Measurements from ENCODE around the gene BEX1. TPM values are rescaled to one million over a fixed set of nuclear protein-coding genes. Genes with fewer than 3 reads are reported as not detected.
A peak's percentile ranks its signal among the peaks of the same experiment; 100 is the strongest.
"Not testable (repeated sequence)": the region's sequence is repeated elsewhere in the genome, so short reads cannot be mapped to it uniquely, and the experiment has no call there.

Gene BEX1
- total RNA-seq, 1 experiment from 2014 or later = 81.4 TPM

DNA sequence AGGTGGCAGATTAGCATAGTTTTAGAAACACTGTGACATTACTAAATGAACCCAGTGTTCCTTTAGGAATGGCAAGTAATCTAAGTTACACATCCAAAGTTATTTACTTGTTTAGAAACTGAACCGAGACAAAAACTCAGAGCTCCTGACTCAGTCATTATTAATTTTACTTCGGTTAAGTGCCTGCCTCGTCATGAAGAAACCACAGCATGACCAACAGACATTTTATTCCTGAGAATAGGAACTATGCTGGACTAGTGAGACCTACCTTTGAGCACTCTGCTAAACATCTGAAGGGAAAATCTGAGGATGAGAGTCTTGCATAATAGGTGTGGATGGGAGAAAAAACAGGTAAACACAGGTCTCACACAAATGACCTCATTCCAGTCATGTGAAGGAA is 2.5 kb downstream of the BEX1 start:
- no peaks in the 10 kb centered on the region for H3K27me3 ChIP-seq (ENCODE audit: control insufficient read depth, insufficient read depth, low read length)
- H3K36me3 ChIP-seq (replicated peaks; ENCODE audit: control insufficient read depth, insufficient read depth, low read length) = peaks cover 2% of the 10 kb centered on the region; the same call in 1 of the 2 replicates
- H3K4me3 ChIP-seq (ENCODE audit: insufficient read depth, low read depth, low read length) = no peak overlapping the region
- no peak for DNase-seq

DNA sequence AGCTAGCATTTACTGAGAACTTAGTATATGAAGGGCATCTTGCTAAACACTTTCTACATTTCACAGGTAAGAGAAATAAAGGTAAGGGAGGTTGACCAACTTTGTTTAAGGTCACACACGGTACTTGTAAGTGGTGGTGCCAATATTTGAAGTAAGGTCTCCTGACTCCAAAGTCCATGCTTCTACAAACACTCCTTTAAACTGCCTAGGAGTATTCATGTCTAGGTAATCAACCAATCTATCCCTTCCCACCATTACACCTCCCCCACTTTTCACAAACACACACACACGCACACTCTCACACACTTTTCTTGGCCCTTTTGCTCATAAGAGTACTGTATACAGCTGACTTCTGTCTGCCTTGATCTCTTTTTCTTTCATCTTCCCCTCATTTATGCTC is 7.1 kb downstream of the BEX1 start:
- H3K4me3 ChIP-seq (ENCODE audit: insufficient read depth, low read depth, low read length) = no peak overlapping the region
- H3K27me3 ChIP-seq (ENCODE audit: control insufficient read depth, insufficient read depth, low read length) = no peaks in the 10 kb centered on the region
- no peak for DNase-seq
- no peaks in the 10 kb centered on the region for H3K36me3 ChIP-seq (replicated peaks; ENCODE audit: control insufficient read depth, insufficient read depth, low read length)

DNA sequence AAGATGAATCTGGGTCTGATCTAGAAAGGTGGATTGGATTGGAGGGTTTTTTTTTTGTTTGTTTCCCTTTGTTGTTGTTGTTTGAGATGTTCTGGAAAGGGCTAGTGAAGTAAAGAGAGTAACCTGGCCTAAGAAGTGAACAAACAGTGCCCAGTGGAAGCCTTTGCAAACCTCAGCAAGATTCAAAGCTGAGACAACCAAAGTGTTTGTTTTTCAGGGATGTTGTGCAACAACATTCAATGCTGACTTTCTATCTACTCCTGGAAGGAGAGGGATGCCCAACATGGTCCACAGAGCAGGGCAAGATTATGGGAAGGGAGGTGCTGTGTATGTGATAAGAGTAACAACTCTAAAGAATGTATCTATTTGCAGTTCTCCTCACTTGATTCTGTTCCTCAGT is 11.3 kb downstream of the BEX1 start:
- Histone ChIP-seq H3K36me3 (replicated peaks; ENCODE audit: control insufficient read depth, insufficient read depth, low read length) (no peaks in the 10 kb centered on the region), H3K4me3 (ENCODE audit: insufficient read depth, low read depth, low read length) (no peak overlapping the region)

DNA sequence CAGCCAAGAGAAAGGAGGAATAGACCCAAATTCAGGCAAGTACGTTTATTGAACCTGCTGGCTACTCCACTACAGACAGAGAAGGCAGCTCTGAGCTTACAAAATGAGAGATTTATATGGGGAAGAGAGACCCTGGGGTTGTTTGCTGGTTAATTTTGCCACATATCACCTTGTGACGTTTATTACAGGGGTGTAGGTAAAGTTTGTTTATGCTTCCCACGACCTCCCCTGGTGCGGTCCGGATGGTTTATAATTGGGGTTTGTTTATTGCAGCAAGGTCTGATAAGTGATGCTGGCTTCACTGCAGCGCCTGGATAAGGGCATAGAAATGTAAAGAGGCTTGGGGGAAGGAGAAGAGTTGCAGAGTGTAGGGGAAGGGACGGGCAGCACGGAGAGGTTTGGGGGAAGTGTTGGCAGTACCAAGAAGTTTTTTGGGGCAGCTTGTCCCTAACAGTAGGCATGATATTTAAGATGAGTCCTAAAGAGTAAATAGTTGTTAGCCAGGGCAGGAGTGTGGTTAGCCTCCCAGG is 12.6 kb downstream of the BEX1 start:
- DNase-seq = no peak
- no peaks in the 10 kb centered on the region for H3K27me3 ChIP-seq (ENCODE audit: control insufficient read depth, insufficient read depth, low read length)
- H3K4me3 ChIP-seq (ENCODE audit: insufficient read depth, low read depth, low read length) = no peak overlapping the region
- no peaks in the 10 kb centered on the region for H3K36me3 ChIP-seq (replicated peaks; ENCODE audit: control insufficient read depth, insufficient read depth, low read length)

More for the DNA sequence above, 11.3 kb downstream of the BEX1 start:
- no peak for DNase-seq
- no peaks in the 10 kb centered on the region for H3K27me3 ChIP-seq (ENCODE audit: control insufficient read depth, insufficient read depth, low read length)

DNA sequence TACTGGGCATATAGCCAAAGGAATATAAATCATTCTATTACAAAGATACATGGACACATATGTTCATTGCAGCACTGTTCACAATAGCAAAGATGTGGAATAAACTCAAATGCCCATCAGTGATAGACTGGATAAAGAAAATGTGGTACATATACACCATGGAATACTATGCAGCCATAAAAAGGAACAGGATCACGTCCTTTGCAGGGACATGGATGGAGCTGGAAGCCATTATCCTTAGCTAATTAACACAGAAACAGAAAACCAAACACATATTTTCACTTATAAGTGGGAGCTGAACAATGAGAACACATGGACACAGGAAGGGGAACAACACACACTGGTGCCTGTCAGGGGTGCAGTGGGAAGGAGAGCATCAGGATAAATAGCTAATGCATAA is 30.6 kb downstream of the BEX1 start:
- DNase-seq; H3K36me3 ChIP-seq (replicated peaks; ENCODE audit: control insufficient read depth, insufficient read depth, low read length); H3K27me3 ChIP-seq (ENCODE audit: control insufficient read depth, insufficient read depth, low read length); H3K4me3 ChIP-seq (ENCODE audit: insufficient read depth, low read depth, low read length): not testable (repeated sequence)

DNA sequence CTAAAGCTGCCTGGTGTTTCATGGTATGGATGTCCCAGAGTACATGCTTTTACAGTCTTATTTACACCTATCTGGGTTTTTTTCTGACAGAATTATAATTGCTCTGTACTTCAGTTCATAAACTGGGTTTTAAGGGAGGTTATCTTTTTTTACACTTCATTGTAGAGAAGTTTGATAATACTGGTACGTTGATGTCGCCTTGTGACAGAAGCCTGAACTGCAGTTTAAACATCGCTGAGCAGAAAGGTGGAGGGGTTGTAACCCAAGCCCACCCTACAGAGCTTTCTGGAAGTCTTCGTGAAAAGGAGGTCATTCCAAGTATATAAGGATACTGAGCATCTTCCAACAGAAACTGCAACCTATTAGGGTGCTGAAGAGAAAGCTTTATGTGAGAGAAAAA is 46.4 kb downstream of the BEX1 start:
- Histone ChIP-seq H3K36me3 (replicated peaks; ENCODE audit: control insufficient read depth, insufficient read depth, low read length) (no peaks in the 10 kb centered on the region), H3K4me3 (ENCODE audit: insufficient read depth, low read depth, low read length) (no peak overlapping the region), H3K27me3 (ENCODE audit: control insufficient read depth, insufficient read depth, low read length) (no peaks in the 10 kb centered on the region)
- peak; percentile 8 for DNase-seq

DNA sequence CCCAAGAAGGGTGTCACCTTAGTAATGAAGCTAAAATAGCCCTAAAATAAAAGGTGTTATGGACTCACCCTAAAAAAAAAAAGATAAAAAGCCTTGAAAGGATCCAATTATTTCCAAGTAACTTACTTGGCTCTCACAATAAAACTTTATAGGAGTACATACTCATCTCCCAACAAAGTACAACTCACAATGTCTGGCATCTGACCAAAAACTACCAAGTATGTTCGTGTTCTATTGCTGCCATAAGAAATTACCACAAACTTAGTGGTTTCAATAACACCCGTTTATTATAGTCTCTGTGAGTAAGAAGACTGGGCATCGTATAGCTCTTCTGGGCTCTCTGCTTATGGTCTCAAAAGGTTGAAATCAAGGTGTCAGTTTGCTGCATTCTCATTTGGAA is 51.0 kb downstream of the BEX1 start:
- no peak overlapping the region for H3K4me3 ChIP-seq (ENCODE audit: insufficient read depth, low read depth, low read length)
- no peaks in the 10 kb centered on the region for H3K27me3 ChIP-seq (ENCODE audit: control insufficient read depth, insufficient read depth, low read length)
- no peaks in the 10 kb centered on the region for H3K36me3 ChIP-seq (replicated peaks; ENCODE audit: control insufficient read depth, insufficient read depth, low read length)
- no peak for DNase-seq

Other genes with a start within 250 kb of the BEX1 start
- 0.21 TPM in 1 of 2 replicates, not detected in the other for gene RAB40AL, start 126.9 kb downstream of the BEX1 start, total RNA-seq (2014; rRNA removed; shearing (Covaris generic))
- gene NXF3, start 29.0 kb upstream of the BEX1 start, total RNA-seq (2014; rRNA removed; shearing (Covaris generic)) = 1.1 TPM in 1 of 2 replicates, not detected in the other
- 79.2 and 89.6 TPM in 2 replicates for gene BEX4, start 150.9 kb upstream of the BEX1 start, total RNA-seq (2014; rRNA removed; shearing (Covaris generic))
- gene TCEAL8, start 191.0 kb upstream of the BEX1 start, total RNA-seq (2014; rRNA removed; shearing (Covaris generic)) = 125 and 158 TPM in 2 replicates
- 0.37 and 0.66 TPM in 2 replicates for gene TCEAL5, start 212.6 kb upstream of the BEX1 start, total RNA-seq (2014; rRNA removed; shearing (Covaris generic))
- gene BEX2, start 246.8 kb upstream of the BEX1 start, total RNA-seq (2014; rRNA removed; shearing (Covaris generic)) = 45.4 and 49.8 TPM in 2 replicates